Smooth muscle cell (in vitro differentiated cells): Measurements from ENCODE around the gene LY6G6F. TPM values are rescaled to one million over a fixed set of nuclear protein-coding genes. Genes with fewer than 3 reads are reported as not detected.

Experiments
- DNase-seq: peaks from one replicate; lab custom pipeline; 2025; ENCODE audit not compliant: unreplicated experiment; lab: John Stamatoyannopoulos, UW
- H2AFZ ChIP-seq: fragments of 200-600 bp; sonication (generic); 2 replicates; pipeline ENCODE4 v1.6.0; 2016; ENCODE audit warnings: antibody characterized with exemption, low read depth, mild to moderate bottlenecking
- H3F3A ChIP-seq: fragments of 200-600 bp; sonication (generic); 2 replicates; pipeline ENCODE4 v1.6.0; 2017; ENCODE audit warnings: antibody characterized with exemption, low read depth
- H3K27ac ChIP-seq: fragments of 200-600 bp; sonication (generic); 2 replicates; pipeline ENCODE4 v1.5.1; 2016; ENCODE audit warnings: low read depth, mild to moderate bottlenecking
- H3K27me3 ChIP-seq: fragments of 200-600 bp; sonication (generic); 2 replicates; pipeline ENCODE4 v1.6.1; 2016; ENCODE audit warnings: low read depth, mild to moderate bottlenecking
- H3K36me3 ChIP-seq: fragments of 200-600 bp; sonication (generic); 2 replicates; pipeline ENCODE4 v1.5.1; 2016; ENCODE audit warnings: low read depth
- H3K4me1 ChIP-seq: fragments of 200-600 bp; sonication (generic); 2 replicates; pipeline ENCODE4 v1.5.1; 2016; ENCODE audit warnings: low read depth
- H3K4me2 ChIP-seq: fragments of 200-600 bp; sonication (generic); 2 replicates; pipeline ENCODE4 v1.6.0; 2016; ENCODE audit warnings: mild to moderate bottlenecking
- H3K4me3 ChIP-seq: fragments of 200-600 bp; sonication (generic); 2 replicates; pipeline ENCODE4 v1.5.1; 2016; ENCODE audit warnings: mild to moderate bottlenecking
- H3K79me2 ChIP-seq: fragments of 200-600 bp; sonication (generic); 2 replicates; pipeline ENCODE4 v1.6.0; 2016; ENCODE audit warnings: low read depth, mild to moderate bottlenecking
- H3K9ac ChIP-seq: fragments of 200-600 bp; sonication (generic); 2 replicates; pipeline ENCODE4 v1.6.0; 2016; ENCODE audit warnings: low read depth
- H3K9me3 ChIP-seq: fragments of 200-600 bp; sonication (generic); replicated peaks from 2 replicates; pipeline ENCODE4 v1.5.1; 2016; ENCODE audit warnings: low read depth
- H4K20me1 ChIP-seq: fragments of 200-600 bp; sonication (generic); 2 replicates; pipeline ENCODE4 v1.6.0; 2016; ENCODE audit warnings: low read depth
- CTCF ChIP-seq: fragments of 200-600 bp; sonication (generic); IDR thresholded peaks from 2 replicates; pipeline ENCODE4 v1.5.1; 2017; ENCODE audit warnings: borderline replicate concordance, mild to moderate bottlenecking, antibody characterized with exemption; ENCODE audit not compliant: insufficient read depth, poor library complexity, severe bottlenecking
- WGBS: methylation state at CpG from one replicate; pipeline ENCODE4 v1.1.7; 2016; ENCODE audit warnings: low lambda C conversion rate; 5-methylcytosine and 5-hydroxymethylcytosine counted together
- polyA plus RNA-seq: library from polyadenylated mRNA; unstranded; fragments of >200 nt; fragmentation: Nextera tagmentation; extraction: Ambion mirVana; gene quantifications from 2 replicates; pipeline ENCODE4 v1.2.1, GENCODE V29; 2016
- total RNA-seq: library from RNA; depleted of rRNA; stranded (reverse); fragments of >200 nt; gene quantifications from 2 replicates; pipeline ENCODE4 v1.2.3, GENCODE V29; 2014

Gene LY6G6F
- total and polyA plus RNA-seq, 2 experiments from 2014 or later = not detected

GRCh38 chr6:31722173-31722572 is 15.5 kb downstream of the LY6G6F start:
- Histone ChIP-seq H3K9ac (no peak overlapping the region), H3K4me3 (no peak overlapping the region), H3K79me2 (no peaks in the 10 kb centered on the region), H3K4me2 (no peak overlapping the region), H3F3A (peaks cover 10% of the 10 kb centered on the region), H3K9me3 (no peaks in the 10 kb centered on the region), H4K20me1 (no peaks in the 10 kb centered on the region), H3K27me3 (no peaks in the 10 kb centered on the region), H3K36me3 (no peaks in the 10 kb centered on the region), H3K27ac (no peak overlapping the region), H2AFZ (no peak overlapping the region), H3K4me1 (no peaks in the 10 kb centered on the region)
- DNase-seq = no peak
- WGBS = 90% methylated on average over 3 of the region's 3 CpGs
- no peak for TF ChIP-seq CTCF

GRCh38 chr6:31723245-31723979 is 16.7 kb downstream of the LY6G6F start, which contains the start of gene MPIG6B:
Gene MPIG6B, plus strand, starts transcription at chr6:31723373. Its CDS starts 11 bp downstream, at chr6:31723384.
- H3F3A ChIP-seq = peaks cover 12% of the 10 kb centered on the region
- H3K27ac ChIP-seq = no peak within 1 kb of the TSS
- H3K36me3 ChIP-seq = no peaks in the 10 kb centered on the region
- H2AFZ ChIP-seq = no peak within 1 kb of the TSS
- TF ChIP-seq CTCF = no peak
- peaks cover 3% of the 10 kb centered on the region for H4K20me1 ChIP-seq
- H3K4me1 ChIP-seq = no peaks in the 10 kb centered on the region
- H3K4me3 ChIP-seq = no peak within 1 kb of the TSS
- DNase-seq = no peak
- WGBS = 92% methylated on average over 46 of the region's 46 CpGs
- H3K9ac ChIP-seq = no peak within 1 kb of the TSS
- no peak within 1 kb of the TSS for H3K4me2 ChIP-seq
- H3K27me3 ChIP-seq = no peaks in the 10 kb centered on the region
- no peaks in the 10 kb centered on the region for H3K9me3 ChIP-seq
- no peaks in the 10 kb centered on the region for H3K79me2 ChIP-seq

GRCh38 chr6:31723980-31724691 is 17.5 kb downstream of the LY6G6F start:
- H3K27ac ChIP-seq = no peak overlapping the region
- H3K79me2 ChIP-seq = peaks cover 6% of the 10 kb centered on the region
- H3K4me2 ChIP-seq = no peak overlapping the region
- no peak overlapping the region for H2AFZ ChIP-seq
- H4K20me1 ChIP-seq = peaks cover 11% of the 10 kb centered on the region
- H3K4me1 ChIP-seq = peaks cover 6% of the 10 kb centered on the region
- DNase-seq = no peak
- no peaks in the 10 kb centered on the region for H3K9me3 ChIP-seq
- H3K9ac ChIP-seq = no peak overlapping the region
- peaks cover 12% of the 10 kb centered on the region for H3F3A ChIP-seq
- H3K36me3 ChIP-seq = no peaks in the 10 kb centered on the region
- WGBS = 95% methylated on average over 25 of the region's 25 CpGs
- TF ChIP-seq CTCF = no peak
- no peak overlapping the region for H3K4me3 ChIP-seq
- H3K27me3 ChIP-seq = no peaks in the 10 kb centered on the region
